Keratinocyte (primary cell): ENCODE results near the gene THBS4. TPM values are rescaled to one million over a fixed set of nuclear protein-coding genes. Genes with fewer than 3 reads are reported as not detected.

Experiments used
- DNase-seq: peaks from one replicate; pipeline ENCODE4 v3.0.0-alpha.2; 2011; ENCODE audit warnings: low read depth, missing footprints, low spot score
- FAIRE-seq: peaks from 2 replicates; lab custom pipeline; 2011; peaks lifted over from hg19 to GRCh38; lab: Jason Lieb, UNC
- H2AFZ ChIP-seq: 2 replicates; pipeline ENCODE4 v1.6.0; 2012; ENCODE audit warnings: low read length, control low read depth, inconsistent platforms; ENCODE audit not compliant: control insufficient read depth
- H3K27ac ChIP-seq: 2 replicates; pipeline ENCODE4 v1.5.1; 2011; ENCODE audit warnings: low read length; ENCODE audit not compliant: control insufficient read depth, insufficient read depth
- H3K27me3 ChIP-seq: 3 replicates; pipeline ENCODE4 v1.6.0; 2011; ENCODE audit warnings: low read length; ENCODE audit not compliant: control insufficient read depth, insufficient read depth; ENCODE audit errors: extremely low read depth
- H3K36me3 ChIP-seq, 2 experiments: 2 replicates in 1 of 2; 3 replicates in 1 of 2; pipeline ENCODE4 v1.5.1; 2011; ENCODE audit warnings: low read length in 2 of 2, mild to moderate bottlenecking in 1 of 2; ENCODE audit not compliant: control insufficient read depth in 2 of 2, insufficient read depth in 2 of 2; ENCODE audit errors: extremely low read depth in 1 of 2
- H3K4me1 ChIP-seq: 3 replicates; pipeline ENCODE4 v1.5.1; 2011; ENCODE audit warnings: low read length; ENCODE audit not compliant: control insufficient read depth, insufficient read depth; ENCODE audit errors: extremely low read depth
- H3K4me2 ChIP-seq: 3 replicates; pipeline ENCODE4 v1.6.0; 2011; ENCODE audit warnings: low read depth, low read length; ENCODE audit not compliant: control insufficient read depth, insufficient read depth; ENCODE audit errors: extremely low read depth
- H3K4me3 ChIP-seq, 3 experiments: fragments of 200-600 bp in 1 of 3; sonication (generic) in 1 of 3; 2 replicates in 2 of 3; 3 replicates in 1 of 3; pipeline ENCODE4 v1.5.1; 2011 to 2016; ENCODE audit warnings: low read length in 3 of 3, mild to moderate bottlenecking in 3 of 3, control low read depth in 2 of 3, inconsistent platforms in 1 of 3, low read depth in 1 of 3, mixed read lengths in 1 of 3, mixed run types in 1 of 3, moderate library complexity in 1 of 3; ENCODE audit not compliant: control insufficient read depth in 2 of 3, insufficient read depth in 2 of 3; ENCODE audit errors: extremely low read depth in 1 of 3
- H3K79me2 ChIP-seq: 2 replicates; pipeline ENCODE4 v1.6.0; 2012; ENCODE audit warnings: low read length; ENCODE audit not compliant: control insufficient read depth, insufficient read depth
- H3K9ac ChIP-seq: 3 replicates; pipeline ENCODE4 v1.6.0; 2011; ENCODE audit warnings: low read length; ENCODE audit not compliant: control insufficient read depth, insufficient read depth; ENCODE audit errors: extremely low read depth
- H3K9me1 ChIP-seq: 3 replicates; pipeline ENCODE4 v1.6.0; 2011; ENCODE audit warnings: low read length; ENCODE audit not compliant: control insufficient read depth, insufficient read depth; ENCODE audit errors: extremely low read depth
- H3K9me3 ChIP-seq: 2 replicates; pipeline ENCODE4 v1.5.1; 2012; ENCODE audit warnings: low read depth, low read length; ENCODE audit not compliant: control insufficient read depth
- H4K20me1 ChIP-seq: 3 replicates; pipeline ENCODE4 v1.6.0; 2011; ENCODE audit warnings: low read length; ENCODE audit not compliant: control insufficient read depth, insufficient read depth; ENCODE audit errors: extremely low read depth
- CTCF ChIP-seq, 3 experiments: IDR thresholded peaks in 1 of 3; conservative IDR thresholded peaks in 1 of 3; optimal IDR thresholded peaks in 1 of 3; 2 replicates in 2 of 3; 3 replicates in 1 of 3; pipeline versions ENCODE3 to v1.5.1; 2011; ENCODE audit warnings: low read length in 3 of 3, mild to moderate bottlenecking in 3 of 3, moderate library complexity in 2 of 3, control low read depth in 1 of 3, inconsistent platforms in 1 of 3; ENCODE audit not compliant: insufficient read depth in 2 of 3; ENCODE audit errors: extremely low read depth in 1 of 3
- EZH2 ChIP-seq: IDR thresholded peaks from one replicate; pipeline ENCODE4 v1.6.1; 2012; ENCODE audit warnings: inconsistent platforms, mild to moderate bottlenecking, low read length, moderate library complexity
- dilution Hi-C: fragments of 300-500 bp; cut with MboI; formaldehyde crosslinking; loops from one replicate; pipeline ENCODE4 v1.7.0; 2020; ENCODE audit warnings: low sequenced_read_pairs; ENCODE audit not compliant: extremely low pct_ligation_motif_present
- polyA plus RNA-seq, 5 experiments: library from polyadenylated mRNA; depleted of rRNA in 3 of 5; stranded (reverse) in 3 of 5; stranded (forward) in 1 of 5; unstranded in 1 of 5; fragments of >200 nt; gene quantifications; 1 replicate in 1 of 5; 2 replicates in 3 of 5; 3 replicates in 1 of 5; pipeline versions ENCODE4 v1.2.1 to v1.2.3, GENCODE V29; 2011 to 2012; ENCODE audit warnings: missing spikeins in 2 of 5, low read depth in 1 of 5, low replicate concordance in 1 of 5

The THBS4 gene
- polyA plus RNA-seq, 1 donor (not counting 4 experiments of a cell fraction or from before 2014, with no cell fraction given) = 0.47 TPM

GRCh38 chr5:80061547-80061946 is 26.4 kb downstream of the THBS4 start:
- FAIRE-seq (no peak), DNase-seq (no peak)
- no peak overlapping the region for H3K4me2 ChIP-seq
- no peaks in the 10 kb centered on the region for H3K27me3 ChIP-seq
- dilution Hi-C loops = no loop called here
- no peaks in the 10 kb centered on the region for H3K9me1 ChIP-seq
- no peaks in the 10 kb centered on the region for H3K9me3 ChIP-seq
- H3K4me1 ChIP-seq = peaks cover 8% of the 10 kb centered on the region
- TF ChIP-seq CTCF (optimal IDR thresholded peaks at IDR 0.05 in 1 of 3, IDR thresholded peaks at IDR 0.05 in 1 of 3, conservative IDR thresholded peaks at IDR 0.05 in 1 of 3; ENCODE audit: extremely low read depth in 1 of 3, insufficient read depth in 2 of 3, low read length in 3 of 3) (no peak), EZH2 (no peak)
- H3K36me3 ChIP-seq = no peaks in the 10 kb centered on the region
- H4K20me1 ChIP-seq = no peaks in the 10 kb centered on the region
- H3K4me3 ChIP-seq = no peak overlapping the region
- no peak overlapping the region for H2AFZ ChIP-seq
- no peak overlapping the region for H3K27ac ChIP-seq
- no peak overlapping the region for H3K9ac ChIP-seq
- H3K79me2 ChIP-seq = no peaks in the 10 kb centered on the region

- Histone ChIP-seq H3K4me3 (no peak overlapping the region), H3K27me3 (no peaks in the 10 kb centered on the region), H3K4me2 (no peak overlapping the region), H3K9ac (no peak overlapping the region), H3K36me3 (no peaks in the 10 kb centered on the region), H3K79me2 (no peaks in the 10 kb centered on the region), H2AFZ (no peak overlapping the region), H3K9me3 (no peaks in the 10 kb centered on the region), H3K27ac (no peak overlapping the region), H3K9me1 (no peaks in the 10 kb centered on the region), H3K4me1 (peaks cover 8% of the 10 kb centered on the region), H4K20me1 (no peaks in the 10 kb centered on the region)
- no peak for DNase-seq
- dilution Hi-C loops = no loop called here
- FAIRE-seq = no peak
- TF ChIP-seq EZH2 = no peak
Measured at GRCh38 chr5:80064124-80064523, 29.0 kb downstream of the THBS4 start.

GRCh38 chr5:80067016-80067415 is 31.9 kb downstream of the THBS4 start:
- dilution Hi-C loops = no loop called here
- H2AFZ ChIP-seq = no peak overlapping the region
- TF ChIP-seq EZH2 = no peak
- no peak for TF ChIP-seq CTCF (optimal IDR thresholded peaks at IDR 0.05 in 1 of 3, IDR thresholded peaks at IDR 0.05 in 1 of 3, conservative IDR thresholded peaks at IDR 0.05 in 1 of 3; ENCODE audit: extremely low read depth in 1 of 3, insufficient read depth in 2 of 3, low read length in 3 of 3)
- H3K9ac ChIP-seq = no peak overlapping the region
- H4K20me1 ChIP-seq = no peaks in the 10 kb centered on the region
- DNase-seq (no peak), FAIRE-seq (no peak)
- H3K79me2 ChIP-seq = no peaks in the 10 kb centered on the region
- no peaks in the 10 kb centered on the region for H3K9me3 ChIP-seq
- no peak overlapping the region for H3K4me2 ChIP-seq
- no peak overlapping the region for H3K4me3 ChIP-seq
- H3K4me1 ChIP-seq = peaks cover 8% of the 10 kb centered on the region
- H3K9me1 ChIP-seq = no peaks in the 10 kb centered on the region
- no peak overlapping the region for H3K27ac ChIP-seq
- H3K36me3 ChIP-seq = no peaks in the 10 kb centered on the region
- H3K27me3 ChIP-seq = no peaks in the 10 kb centered on the region
